GM19238 (cell line): Measurements from ENCODE around the gene FAM9A.

Source experiments
- DNase-seq: peaks from one replicate; pipeline ENCODE4 v3.0.0; 2011; ENCODE audit warnings: low spot score; ENCODE audit not compliant: insufficient read length

FAM9A gene

DNA sequence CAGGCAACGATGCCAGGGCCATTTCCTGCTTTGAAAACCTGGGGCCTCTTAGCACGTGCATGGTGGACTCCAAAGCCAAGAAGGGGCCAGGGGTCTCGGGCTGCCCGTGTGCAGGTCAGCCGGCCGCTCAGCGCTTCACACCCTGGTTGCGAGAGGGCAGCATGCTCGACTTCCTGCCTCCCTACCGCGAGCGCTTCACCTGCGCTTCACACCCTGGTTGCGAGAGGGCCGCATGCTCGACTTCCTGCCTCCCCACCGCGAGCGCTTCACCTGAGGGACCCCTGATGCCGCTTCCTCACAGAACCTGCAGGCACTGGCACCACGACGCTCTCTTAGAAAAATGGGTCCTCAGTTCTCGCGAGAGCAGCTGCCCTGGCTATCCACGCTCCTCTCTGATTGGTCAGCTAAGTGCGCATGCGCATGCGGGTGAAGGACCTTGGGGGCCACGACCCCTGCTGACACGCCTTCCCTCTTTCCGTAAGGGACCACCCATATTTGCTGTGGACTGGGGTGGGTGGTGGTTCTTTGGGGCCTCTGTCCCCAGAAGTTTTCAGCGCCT is at the start of gene FAM9A:
FAM9A (minus strand) TSS at position 343 of the 559 bp plus-strand sequence. CDS start 1,212 bp downstream, outside the sequence.
- DNase-seq = no peak

DNA sequence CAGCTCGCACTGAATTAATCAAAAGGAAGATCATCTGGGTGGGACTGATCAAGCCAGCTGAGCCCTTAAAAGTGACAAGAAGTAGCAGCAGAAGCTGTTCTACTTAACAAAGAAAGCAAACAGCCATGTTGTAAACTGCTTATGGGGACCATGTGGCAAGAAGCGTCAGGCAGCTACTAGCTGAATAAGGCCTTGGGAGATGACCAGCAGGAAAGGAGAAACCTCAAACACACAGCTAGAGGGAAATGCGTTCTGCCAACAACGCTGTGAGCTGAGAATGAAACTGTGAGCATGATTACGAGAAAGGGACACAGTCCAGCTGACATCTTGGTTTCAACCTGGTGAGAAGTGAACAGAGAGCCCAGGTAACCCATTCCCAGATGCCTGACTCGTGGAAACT is 49.3 kb upstream of the FAM9A start:
- no peak for DNase-seq

DNA sequence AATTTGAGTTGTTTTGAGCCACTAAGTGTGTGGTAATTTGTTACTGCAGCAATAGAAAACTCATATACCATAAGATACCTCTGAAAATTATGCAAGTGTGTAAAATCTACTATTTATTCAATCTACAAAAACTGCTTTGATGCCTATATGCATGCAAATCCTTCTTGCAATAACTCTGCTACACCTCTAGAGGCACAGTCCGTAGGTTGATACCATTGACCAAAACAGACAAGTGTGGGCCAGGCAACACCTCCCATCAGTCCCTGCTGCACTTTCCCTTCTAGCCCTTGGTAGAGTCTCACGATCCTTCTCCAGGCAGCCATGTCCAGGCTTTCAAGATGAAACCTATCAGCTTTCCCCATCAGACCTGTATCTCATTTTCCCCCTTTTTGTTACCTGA is 48.8 kb upstream of the FAM9A start:
- no peak for DNase-seq

DNA sequence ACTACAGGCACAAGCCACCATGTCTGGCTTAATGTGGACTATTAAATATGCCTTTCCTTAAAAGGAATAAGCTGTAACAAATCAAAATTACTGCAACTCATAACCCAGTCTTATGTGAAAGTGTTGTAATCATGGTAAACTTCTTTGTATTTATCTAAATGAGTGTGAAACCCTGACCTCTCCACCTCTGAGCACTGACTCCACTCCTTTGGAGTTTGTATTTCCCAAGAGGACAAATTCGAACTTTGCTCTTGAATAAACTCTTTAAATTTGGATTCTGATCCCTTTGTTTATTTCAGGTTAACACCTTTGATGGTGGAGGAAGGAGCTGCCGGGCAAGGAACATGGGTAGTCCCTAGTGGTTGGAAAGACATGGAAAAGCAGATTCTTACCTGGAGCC is 48.3 kb upstream of the FAM9A start:
- DNase-seq = no peak

DNA sequence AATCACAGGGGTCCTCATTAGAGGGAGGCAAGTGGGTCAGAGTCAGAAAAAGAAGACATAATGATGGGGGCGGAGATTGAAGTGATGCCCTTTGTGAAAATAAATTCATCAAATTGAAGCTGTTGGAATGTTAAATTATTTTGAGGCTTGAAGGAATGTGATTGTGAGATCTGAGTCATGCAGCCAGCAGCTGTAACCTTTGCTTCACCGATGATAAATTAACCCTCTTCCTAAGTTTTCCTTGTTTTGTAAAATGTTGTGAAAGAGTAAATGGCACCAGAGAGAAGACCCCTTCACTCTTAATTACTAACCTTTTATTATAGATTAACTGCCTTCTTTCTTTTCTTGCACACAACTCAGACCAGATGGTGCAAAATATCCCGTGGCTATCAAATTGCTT is 47.7 kb upstream of the FAM9A start:
- no peak for DNase-seq

DNA sequence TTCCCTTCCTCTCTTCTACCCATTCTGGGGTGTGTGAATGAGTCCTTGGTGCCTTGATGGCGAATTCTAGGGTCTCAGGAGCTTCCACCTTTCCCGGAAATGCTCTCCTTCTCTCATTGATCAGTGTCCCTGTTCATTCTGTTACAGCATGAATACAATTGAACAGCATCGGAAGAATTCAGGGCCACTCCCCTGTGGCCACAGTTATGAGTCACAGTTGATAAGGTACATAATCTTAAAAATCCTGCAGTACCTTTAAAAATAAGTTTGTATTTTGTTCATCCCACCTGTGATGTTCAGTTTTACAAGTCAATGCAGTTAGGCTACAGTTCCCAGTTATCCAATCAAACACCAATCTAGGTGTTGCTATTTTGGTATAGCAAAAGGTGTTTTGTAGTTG is 47.3 kb upstream of the FAM9A start:
- no peak for DNase-seq

DNA sequence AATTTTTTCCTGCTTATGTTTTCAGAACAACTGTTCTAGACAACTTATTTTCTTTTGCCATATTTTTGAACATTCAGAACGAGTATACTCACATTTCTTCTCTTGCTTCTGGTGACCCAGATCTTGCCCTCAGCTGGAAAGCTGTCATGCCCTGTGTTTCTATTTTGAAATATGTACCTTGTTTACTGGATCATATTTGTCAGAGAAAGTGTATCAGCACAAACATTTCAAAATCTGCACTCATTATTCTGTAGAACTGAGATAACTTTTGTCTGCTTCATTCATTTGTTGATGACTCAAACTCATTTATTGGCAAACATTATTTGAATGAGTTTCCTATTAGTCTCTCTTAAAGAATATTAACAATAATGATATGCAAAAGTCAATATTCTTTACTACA is 46.2 kb upstream of the FAM9A start:
- DNase-seq = no peak

DNA sequence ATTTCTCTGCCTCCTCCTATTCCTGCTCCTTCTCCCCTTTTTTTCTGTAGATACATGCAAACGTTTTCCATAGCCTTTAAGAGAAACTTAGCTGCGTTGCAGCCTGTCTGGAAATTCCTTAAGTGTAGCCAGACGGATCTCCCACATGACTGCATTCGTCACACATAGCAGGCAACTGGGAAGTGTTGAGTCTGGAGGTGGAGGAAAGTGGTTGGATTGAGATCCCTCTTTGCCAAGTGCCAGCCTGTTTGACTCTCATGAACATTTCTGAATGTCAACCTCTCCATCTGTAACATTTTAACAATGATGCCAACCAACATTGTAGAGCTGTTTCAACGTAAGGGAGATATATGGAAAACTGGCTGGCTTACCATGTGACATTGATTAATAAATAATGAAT is 45.1 kb upstream of the FAM9A start:
- no peak for DNase-seq

DNA sequence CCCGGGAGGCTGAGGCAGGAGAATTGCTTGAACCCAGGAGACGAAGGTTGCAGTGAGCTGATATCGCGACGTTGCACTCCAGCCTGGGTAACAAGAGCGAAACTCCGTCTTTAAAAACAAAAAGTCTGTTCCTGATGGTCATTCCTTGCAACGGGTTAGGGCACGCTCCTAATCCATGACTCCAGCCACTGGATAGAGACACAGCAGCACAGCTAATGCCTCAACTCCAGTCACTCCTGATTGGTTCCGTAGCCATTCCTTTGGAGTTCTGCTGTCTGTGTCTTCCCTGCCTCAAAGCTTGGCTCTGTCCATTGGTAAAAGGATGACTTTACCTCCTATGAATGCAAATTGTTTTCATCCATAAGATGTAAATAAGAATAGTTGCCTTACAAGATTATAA is 44.3 kb upstream of the FAM9A start:
- DNase-seq = no peak

DNA sequence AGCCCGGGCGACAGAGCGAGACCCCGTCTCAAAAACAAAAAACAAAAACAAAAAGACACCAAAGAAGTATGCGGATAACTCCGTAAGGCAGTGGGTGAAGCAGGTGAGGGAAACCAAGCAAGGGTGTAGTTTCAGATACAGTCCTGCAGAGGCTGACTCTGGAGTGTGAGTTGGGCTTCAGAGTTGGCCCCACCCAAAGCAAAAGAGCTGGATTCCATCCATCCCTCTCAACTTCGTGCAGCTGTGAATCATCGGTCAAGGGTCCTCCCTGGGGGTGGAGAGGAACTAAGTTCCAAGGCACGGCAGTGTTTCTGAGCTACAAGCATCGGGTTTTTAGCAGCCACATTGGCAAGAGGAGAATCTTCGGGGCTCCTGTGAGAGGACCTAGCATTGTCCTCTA is 43.9 kb upstream of the FAM9A start:
- no peak for DNase-seq

DNA sequence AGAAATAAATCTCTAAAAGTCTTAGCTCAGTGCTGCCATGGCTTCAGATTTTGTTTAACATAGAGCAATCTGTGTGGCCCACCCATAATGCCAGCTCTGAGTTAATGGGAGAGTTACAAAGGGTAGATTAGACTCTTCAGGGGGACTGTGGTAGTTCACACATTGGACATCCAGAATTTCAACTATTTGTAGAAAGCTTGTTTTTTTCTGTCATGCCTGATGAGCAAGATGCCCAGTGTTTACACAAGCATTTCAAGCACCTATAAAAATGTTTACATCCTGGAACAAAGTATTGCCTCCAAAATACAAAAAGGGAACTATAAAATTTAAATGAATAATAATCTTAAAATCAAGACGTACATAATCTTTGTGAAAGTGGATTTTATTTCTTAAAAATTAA is 43.0 kb upstream of the FAM9A start:
- DNase-seq = no peak

DNA sequence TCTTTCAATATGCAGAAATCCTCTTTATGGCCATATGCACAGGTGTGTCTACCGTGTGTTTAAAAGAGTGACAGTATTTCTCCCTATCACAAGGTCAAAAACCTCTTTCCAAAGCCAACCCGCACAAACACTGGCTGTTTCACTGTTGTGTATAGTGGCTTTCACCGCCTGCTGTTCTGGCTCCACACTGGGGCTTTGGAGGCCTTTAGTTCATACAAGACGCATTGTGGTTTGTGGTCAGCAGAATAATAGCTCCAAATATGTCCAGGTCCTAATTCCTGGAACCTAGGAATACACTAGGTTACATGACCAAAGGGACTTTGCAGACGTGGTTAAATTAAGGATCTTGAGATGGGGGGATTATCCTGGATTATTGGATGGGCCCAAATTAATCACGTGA is 40.7 kb upstream of the FAM9A start:
- no peak for DNase-seq

DNA sequence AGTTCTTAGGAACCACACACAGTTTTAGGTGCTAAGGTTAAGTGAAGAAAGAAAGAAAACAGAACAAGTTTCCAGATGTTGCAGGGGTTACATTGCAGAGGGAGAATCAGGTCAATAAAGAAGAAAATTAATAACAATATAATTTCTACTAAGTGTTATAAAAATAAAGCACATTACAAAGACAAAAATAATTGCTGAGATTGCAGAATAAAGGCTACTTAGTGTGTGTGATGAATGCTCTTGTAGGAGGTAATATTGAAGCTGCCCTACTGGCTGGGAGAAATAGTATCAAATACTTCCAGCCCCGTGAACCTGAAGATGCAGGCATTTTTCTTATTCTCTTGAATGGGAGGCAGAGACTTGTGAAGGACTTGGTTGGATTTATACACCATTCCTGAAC is 33.2 kb upstream of the FAM9A start:
- DNase-seq = no peak

DNA sequence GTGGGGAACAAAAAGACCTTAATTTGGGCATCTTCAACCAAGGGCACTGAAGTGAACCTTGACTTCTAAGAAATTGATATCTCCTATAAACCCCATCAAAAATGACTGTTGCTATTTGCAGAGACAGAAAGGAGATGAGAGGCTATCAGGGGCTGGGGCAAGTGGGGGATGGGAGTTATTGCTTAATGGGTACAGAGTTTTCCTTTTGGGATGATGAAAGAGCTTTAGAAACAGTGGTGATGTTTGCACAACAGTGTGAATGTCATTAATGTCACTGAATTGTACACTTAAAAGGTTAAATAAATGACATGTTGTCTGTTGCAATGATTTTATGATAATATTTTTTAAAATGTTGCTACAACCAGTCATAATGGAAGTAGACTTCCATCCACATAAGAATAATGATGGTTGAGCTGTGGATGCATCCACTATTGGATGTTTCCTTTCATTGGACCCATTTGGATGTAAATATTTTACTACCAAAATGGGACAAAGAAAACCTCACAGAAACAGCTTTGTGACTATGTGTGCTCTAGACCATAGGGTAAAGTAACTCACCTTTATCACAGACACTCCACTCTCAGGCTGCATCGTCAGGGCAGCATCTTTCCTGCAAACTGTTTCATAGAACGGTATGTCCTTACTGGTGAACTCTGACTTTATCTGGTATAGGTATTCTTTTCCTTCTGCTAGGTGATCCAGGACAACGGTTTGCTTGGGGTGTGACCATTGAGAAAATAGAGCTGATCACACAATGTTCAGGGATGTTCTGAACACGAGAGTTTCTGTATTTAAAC is 31.6 kb upstream of the FAM9A start:
- no peak for DNase-seq

DNA sequence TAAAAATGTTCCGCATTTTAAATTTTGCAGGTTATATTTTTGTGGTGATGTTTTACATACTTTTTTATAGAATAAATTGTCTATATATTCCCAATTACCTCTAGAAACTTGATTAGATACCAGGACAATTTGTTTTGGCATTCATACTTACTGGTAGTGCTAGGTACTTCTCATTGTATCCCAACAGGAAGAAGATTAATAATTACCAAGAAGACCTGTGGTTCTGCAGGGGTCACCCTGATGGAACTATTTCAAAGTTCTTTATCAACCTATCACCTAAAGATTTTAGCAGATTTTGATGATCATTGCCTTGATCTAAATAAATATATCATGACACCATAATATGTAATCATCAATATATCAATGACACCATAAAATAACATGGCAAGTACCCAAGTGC is 22.5 kb upstream of the FAM9A start:
- no peak for DNase-seq

DNA sequence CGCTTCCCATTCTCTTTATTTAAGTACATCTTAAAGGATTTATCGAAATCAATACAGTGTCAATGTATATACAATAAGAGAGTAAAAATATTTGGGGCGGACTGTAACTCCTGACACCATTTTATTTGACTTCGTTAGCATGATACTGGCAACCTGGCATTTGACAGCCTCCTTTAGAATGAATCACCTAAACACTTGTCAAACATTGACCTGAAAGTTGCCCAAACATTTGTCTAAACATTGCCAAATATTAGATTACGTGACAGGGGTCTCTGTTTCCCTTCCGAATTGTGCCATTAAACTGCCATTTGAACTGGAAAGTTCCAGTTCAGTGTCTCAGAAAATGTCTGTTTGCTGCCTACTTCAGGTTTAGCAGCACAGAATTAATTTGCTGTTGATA is 20.8 kb upstream of the FAM9A start:
- DNase-seq = no peak

DNA sequence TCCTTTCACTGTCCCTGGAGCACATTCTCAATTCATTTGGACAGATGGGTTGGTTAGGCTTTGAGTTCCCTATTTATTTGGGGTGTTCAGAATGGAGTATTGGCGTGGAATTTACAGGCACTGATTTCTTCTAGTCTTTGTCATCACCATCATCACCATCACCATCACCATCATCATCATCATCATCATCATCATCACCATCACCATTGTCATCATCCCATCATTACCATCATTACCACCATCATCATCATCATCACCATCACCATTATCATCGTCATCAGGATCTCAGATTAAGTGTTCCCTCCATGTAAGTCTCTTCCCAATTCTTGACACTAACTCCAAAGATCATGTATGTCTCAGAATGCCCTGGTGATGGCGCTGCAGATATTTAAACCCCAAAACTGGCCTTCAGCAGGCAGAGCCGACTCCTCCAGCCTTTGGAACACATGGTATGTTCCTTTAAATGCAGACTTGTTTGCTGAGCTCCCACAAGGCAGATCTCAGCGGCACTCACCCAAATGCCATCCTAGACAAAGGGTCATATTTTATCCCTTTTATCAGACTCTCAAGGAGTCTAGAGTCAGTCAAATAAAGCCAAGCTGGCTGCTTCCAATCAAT is 19.8 kb upstream of the FAM9A start:
- no peak for DNase-seq

DNA sequence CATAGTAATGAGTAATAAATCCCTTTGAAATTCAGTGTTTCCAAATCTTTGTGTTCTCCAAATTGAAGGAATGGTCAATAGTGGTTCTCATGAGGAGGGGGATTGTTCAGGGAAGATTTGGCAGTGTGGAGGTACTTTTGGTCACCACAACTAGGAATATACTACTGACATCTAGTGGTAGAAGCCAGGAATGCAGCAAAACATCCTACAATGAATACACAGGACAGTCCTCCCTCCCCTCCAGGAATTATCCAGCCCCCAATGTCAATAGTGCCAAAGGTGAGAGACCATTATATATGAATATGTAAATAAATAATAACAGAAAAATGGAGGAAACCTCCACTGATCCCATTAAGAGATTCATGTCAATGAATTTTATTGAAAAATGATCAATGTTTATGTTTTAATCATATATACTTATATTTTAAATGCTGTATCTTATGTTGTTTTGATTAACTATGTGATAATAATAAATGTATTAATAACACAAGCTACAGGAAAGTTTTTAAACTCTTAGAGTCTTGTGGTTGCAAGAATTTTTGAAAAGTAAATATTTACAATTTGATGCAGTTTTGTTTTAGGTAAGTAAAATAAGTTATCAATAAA is 14.4 kb upstream of the FAM9A start:
- peak; percentile 7 for DNase-seq

DNA sequence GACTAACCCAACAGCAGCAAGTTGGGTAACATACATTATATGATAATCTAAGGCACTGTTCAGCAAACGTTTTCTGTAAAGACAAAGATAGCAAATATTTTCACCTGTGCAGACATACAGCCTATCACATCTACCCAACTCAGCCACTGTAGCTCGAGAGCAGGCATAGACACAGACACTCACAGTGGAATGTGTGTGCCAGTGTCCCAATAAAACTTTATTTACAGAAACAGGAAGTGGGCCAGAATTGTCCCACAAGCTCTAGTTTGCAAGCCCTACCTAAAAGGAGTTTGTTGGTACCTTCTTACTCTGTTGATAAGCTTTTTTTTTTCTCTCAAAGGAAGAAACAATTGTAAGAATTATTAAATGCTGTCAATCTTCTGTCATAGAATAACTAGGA is 11.9 kb upstream of the FAM9A start:
- no peak for DNase-seq

DNA sequence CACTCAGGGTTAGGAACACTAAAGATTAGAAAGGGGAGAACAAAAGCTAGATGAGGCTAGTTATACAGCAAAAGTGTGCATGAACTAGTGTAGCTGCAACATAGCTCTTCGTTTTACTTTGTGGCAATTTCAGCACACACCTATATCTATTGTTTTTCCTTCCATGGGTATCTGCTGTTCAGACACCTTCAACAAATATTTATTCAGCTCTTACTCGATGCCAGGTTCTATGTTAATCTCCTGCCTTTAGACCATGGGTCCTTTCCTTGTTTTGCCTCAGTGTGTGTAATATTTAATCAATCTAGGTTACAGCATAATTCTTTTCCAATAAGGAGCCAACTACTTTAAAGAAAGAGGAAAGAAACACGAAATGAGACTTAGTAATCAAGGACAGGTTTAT is 10.4 kb upstream of the FAM9A start:
- DNase-seq = no peak

DNA sequence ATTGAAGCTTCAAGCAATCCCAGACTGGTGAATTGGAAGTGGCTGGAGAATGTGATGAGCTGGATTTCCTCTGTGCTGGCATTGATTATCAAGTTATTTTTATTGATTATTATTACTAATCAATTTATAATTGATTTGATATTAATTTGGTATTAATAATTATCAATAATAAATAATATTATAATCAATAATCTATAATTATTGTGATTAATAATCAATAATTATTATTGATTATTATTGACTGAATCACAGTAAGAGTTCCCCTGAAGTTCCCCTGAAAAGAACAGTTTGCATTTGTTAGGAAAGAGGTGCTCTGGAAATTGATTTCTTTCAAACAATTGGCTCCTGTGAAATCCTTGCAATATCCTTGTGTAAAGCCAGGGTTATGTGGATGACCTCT is 7.5 kb upstream of the FAM9A start:
- no peak for DNase-seq

DNA sequence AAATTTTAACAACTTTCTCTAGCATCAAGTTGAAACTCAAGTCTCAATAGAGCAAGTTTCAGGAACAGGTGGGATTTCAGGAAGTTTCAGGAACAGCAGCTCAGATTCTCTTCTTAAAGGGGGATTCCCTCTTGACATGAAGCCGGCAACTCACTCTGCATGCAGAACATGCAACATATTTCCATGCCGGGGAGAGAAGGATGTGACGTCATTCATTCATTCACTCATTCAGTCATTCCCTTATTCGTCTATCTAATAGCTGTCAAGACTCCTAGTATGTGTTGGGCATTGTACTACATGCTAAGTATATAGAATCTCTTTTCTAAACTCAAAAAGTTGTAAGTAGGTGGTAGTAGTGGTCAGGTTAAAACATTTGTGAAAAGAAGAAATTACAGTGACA is 4.8 kb upstream of the FAM9A start:
- no peak for DNase-seq

DNA sequence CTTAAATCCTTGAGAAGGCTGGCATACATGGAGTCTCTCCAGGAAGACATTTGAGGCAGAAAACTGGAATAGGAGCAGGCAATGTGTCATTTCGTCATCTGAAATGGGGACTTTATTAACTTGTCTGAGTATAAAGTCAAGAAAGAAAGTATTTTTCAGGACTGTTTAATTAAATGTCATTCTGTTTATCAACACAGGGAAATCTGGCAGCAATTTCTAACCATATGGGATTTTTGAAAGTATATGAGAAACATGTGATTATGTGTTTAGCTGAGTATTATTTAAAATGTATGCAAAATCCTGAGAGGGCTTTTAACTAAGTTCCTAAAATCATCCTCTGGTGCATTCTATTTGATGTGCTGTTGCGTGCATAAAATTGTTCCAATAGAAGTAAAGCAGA is 3.9 kb upstream of the FAM9A start:
- no peak for DNase-seq
